Measurements from ENCODE around the gene PTPA. TPM values are rescaled to one million over a fixed set of nuclear protein-coding genes. Genes with fewer than 3 reads are reported as not detected.
"Not testable (repeated sequence)": the region's sequence is repeated elsewhere in the genome, so short reads cannot be mapped to it uniquely, and the experiment has no call there.

Gene PTPA
- polyA plus RNA-seq, 1 experiment = 140 TPM

- no peaks in the 10 kb centered on the region for H3K9me3 ChIP-seq (ENCODE audit: control insufficient read depth, insufficient read depth, low read length)
- no peak overlapping the region for H3K4me3 ChIP-seq (ENCODE audit: low read depth, low read length)
- H3K27me3 ChIP-seq (ENCODE audit: control insufficient read depth, insufficient read depth, low read length) = no peaks in the 10 kb centered on the region
- ChIA-PET POLR2A (interaction anchor here (0.5 to 1.3 kb wide), 2 partner anchors 73 to 313 kb away, joined by 3 to 5 read pairs; partner anchors contain the start of gene PTPA), CTCF (interaction anchor here (0.9 to 1.7 kb wide), 3 partner anchors 10 to 41 kb away, joined by 4 to 10 read pairs (median 4); no protein-coding TSS in a partner anchor)
- no peak overlapping the region for H3K27ac ChIP-seq (ENCODE audit: low read depth, low read length)
- no peak for DNase-seq (ENCODE audit: low read depth, low spot score)
- TF ChIP-seq, protein P1, sequence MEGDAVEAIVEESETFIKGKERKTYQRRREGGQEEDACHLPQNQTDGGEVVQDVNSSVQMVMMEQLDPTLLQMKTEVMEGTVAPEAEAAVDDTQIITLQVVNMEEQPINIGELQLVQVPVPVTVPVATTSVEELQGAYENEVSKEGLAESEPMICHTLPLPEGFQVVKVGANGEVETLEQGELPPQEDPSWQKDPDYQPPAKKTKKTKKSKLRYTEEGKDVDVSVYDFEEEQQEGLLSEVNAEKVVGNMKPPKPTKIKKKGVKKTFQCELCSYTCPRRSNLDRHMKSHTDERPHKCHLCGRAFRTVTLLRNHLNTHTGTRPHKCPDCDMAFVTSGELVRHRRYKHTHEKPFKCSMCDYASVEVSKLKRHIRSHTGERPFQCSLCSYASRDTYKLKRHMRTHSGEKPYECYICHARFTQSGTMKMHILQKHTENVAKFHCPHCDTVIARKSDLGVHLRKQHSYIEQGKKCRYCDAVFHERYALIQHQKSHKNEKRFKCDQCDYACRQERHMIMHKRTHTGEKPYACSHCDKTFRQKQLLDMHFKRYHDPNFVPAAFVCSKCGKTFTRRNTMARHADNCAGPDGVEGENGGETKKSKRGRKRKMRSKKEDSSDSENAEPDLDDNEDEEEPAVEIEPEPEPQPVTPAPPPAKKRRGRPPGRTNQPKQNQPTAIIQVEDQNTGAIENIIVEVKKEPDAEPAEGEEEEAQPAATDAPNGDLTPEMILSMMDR (IDR thresholded peaks at IDR 0.05; ENCODE audit: low read depth, low read length) = no peak
Observed at GRCh38 chr9:129184219-129184524, 73.0 kb downstream of the PTPA start.

DNA sequence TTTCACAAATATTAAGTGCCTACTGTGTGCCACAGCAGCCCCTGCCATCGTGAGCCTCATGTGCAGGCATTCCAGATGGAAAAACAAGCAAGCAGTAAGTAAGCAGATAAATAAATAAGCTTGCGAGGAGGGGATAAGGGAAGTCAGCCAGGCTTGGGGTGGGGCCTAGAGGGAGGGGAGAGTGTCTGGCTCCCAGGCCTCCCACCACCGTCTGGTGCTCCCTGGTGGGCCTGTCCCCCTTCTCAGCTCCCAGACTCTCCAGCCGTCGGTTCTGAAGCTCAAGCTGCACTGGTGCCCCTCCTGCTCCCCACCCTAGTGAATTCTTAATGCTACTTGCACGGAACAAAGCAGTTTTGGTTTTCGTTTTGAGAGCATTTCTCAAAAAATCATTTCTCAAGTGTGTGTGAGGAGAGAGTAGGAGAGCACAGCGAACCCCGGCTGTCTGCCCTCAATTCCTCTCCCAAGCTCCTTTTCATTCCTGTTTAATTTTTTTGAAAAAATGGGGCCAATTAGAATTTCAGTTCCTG lies 73.4 kb downstream of the PTPA start:
- POLR2A ChIA-PET = interaction anchor here (0.5 kb wide), 1 partner anchor 73 kb away, joined by 3 read pairs; the partner anchor contains the start of gene PTPA

GRCh38 chr9:129185402-129185801 lies 74.2 kb downstream of the PTPA start:
- no peaks in the 10 kb centered on the region for H3K9me3 ChIP-seq (ENCODE audit: control insufficient read depth, insufficient read depth, low read length)
- POLR2A ChIA-PET = no interaction called here
- no peak overlapping the region for H3K27ac ChIP-seq (ENCODE audit: low read depth, low read length)
- DNase-seq (ENCODE audit: low read depth, low spot score) = no peak
- no peak overlapping the region for H3K4me3 ChIP-seq (ENCODE audit: low read depth, low read length)
- TF ChIP-seq, protein P1 (IDR thresholded peaks at IDR 0.05; ENCODE audit: low read depth, low read length) = no peak
- CTCF ChIA-PET = interaction anchor here (0.6 kb wide), 1 partner anchor 439 kb away, joined by 3 read pairs; no protein-coding TSS in a partner anchor
- H3K27me3 ChIP-seq (ENCODE audit: control insufficient read depth, insufficient read depth, low read length) = no peaks in the 10 kb centered on the region

More for the DNA sequence above, 73.4 kb downstream of the PTPA start:
- H3K9me3 ChIP-seq (ENCODE audit: control insufficient read depth, insufficient read depth, low read length) = no peaks in the 10 kb centered on the region
- DNase-seq (ENCODE audit: low read depth, low spot score) = no peak
- H3K4me3 ChIP-seq (ENCODE audit: low read depth, low read length) = no peak overlapping the region
- H3K27ac ChIP-seq (ENCODE audit: low read depth, low read length) = no peak overlapping the region
- no peaks in the 10 kb centered on the region for H3K27me3 ChIP-seq (ENCODE audit: control insufficient read depth, insufficient read depth, low read length)
- CTCF ChIA-PET = interaction anchor here (1.5 to 1.7 kb wide), 2 partner anchors 11 to 41 kb away, joined by 4 to 10 read pairs; no protein-coding TSS in a partner anchor
- TF ChIP-seq, protein P1 (IDR thresholded peaks at IDR 0.05; ENCODE audit: low read depth, low read length) = no peak

GRCh38 chr9:129185991-129186390 lies 74.8 kb downstream of the PTPA start:
- no peak overlapping the region for H3K4me3 ChIP-seq (ENCODE audit: low read depth, low read length)
- CTCF ChIA-PET = interaction anchor here (0.6 kb wide), 1 partner anchor 438 kb away, joined by 3 read pairs; no protein-coding TSS in a partner anchor
- no peaks in the 10 kb centered on the region for H3K9me3 ChIP-seq (ENCODE audit: control insufficient read depth, insufficient read depth, low read length)
- TF ChIP-seq, protein P1 (IDR thresholded peaks at IDR 0.05; ENCODE audit: low read depth, low read length) = no peak
- no peak for DNase-seq (ENCODE audit: low read depth, low spot score)
- no peaks in the 10 kb centered on the region for H3K27me3 ChIP-seq (ENCODE audit: control insufficient read depth, insufficient read depth, low read length)
- POLR2A ChIA-PET = no interaction called here
- H3K27ac ChIP-seq (ENCODE audit: low read depth, low read length) = no peak overlapping the region

DNA sequence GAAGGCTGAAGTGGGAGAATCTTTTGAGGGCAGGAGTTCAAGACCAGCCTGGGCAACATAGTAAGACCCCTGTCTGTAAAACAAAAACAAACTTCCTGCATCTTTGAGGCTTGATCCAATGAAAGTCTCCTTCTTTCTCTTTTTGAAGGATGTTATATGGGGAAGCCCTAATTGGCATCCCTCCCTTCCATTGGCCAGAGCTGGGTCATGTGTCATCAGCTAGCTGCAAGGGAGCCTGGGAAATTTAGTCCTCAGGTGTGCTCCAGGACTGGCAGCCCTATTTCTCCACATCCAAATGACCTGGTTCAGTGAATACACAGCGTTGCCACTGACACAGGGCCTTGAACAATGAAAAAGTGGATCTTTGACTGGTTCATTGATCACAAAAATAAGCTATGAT lies 75.8 kb downstream of the PTPA start:
- Histone ChIP-seq H3K4me3 (ENCODE audit: low read depth, low read length) (no peak overlapping the region), H3K27ac (ENCODE audit: low read depth, low read length) (no peak overlapping the region), H3K9me3 (ENCODE audit: control insufficient read depth, insufficient read depth, low read length) (peaks cover 3% of the 10 kb centered on the region), H3K27me3 (ENCODE audit: control insufficient read depth, insufficient read depth, low read length) (no peaks in the 10 kb centered on the region)
- TF ChIP-seq, protein P1 (IDR thresholded peaks at IDR 0.05; ENCODE audit: low read depth, low read length) = no peak
- ChIA-PET POLR2A (no interaction called here), CTCF (interaction anchor here (1.4 kb wide), 1 partner anchor 13 kb away, joined by 6 read pairs; no protein-coding TSS in a partner anchor)
- no peak for DNase-seq (ENCODE audit: low read depth, low spot score)

DNA sequence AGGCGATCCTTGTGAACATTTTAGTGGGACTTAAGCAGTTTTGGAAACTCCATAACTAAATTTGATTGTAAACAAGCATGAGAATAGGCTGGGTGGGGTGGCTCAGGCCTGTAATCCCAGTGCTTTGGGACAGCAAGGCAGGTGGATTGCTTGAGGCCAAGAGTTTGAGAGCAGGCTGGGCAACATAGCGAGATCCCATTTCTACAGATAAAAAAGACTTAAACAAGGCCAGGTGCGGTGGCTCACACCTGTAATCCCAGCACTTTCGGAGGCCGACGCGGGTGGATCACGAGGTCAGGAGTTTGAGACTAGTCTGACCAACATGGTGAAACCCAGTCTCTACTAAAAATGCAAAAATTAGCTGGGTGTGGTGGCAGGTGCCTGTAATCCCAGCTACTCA lies 78.8 kb downstream of the PTPA start:
- H3K27me3 ChIP-seq (ENCODE audit: control insufficient read depth, insufficient read depth, low read length) = peaks cover 12% of the 10 kb centered on the region
- DNase-seq (ENCODE audit: low read depth, low spot score); H3K9me3 ChIP-seq (ENCODE audit: control insufficient read depth, insufficient read depth, low read length); CTCF ChIA-PET; H3K27ac ChIP-seq (ENCODE audit: low read depth, low read length); POLR2A ChIA-PET; H3K4me3 ChIP-seq (ENCODE audit: low read depth, low read length): not testable (repeated sequence)
